GM23248 (cell line): Measurements from ENCODE around the gene MET. TPM values are rescaled to one million over a fixed set of nuclear protein-coding genes. Genes with fewer than 3 reads are reported as not detected.
"Not testable (repeated sequence)": the region's sequence is repeated elsewhere in the genome, so short reads cannot be mapped to it uniquely, and the experiment has no call there.

Source experiments
- DNase-seq: peaks from one replicate; pipeline ENCODE4 v3.0.0-alpha.2; 2015
- H2AFZ ChIP-seq: fragments of 200-600 bp; sonication (generic); 2 replicates; pipeline ENCODE4 v1.6.1; 2016; ENCODE audit warnings: antibody characterized with exemption
- H3F3A ChIP-seq: fragments of 200-600 bp; sonication (generic); 2 replicates; pipeline ENCODE4 v1.6.1; 2016; ENCODE audit warnings: mild to moderate bottlenecking, antibody characterized with exemption, mixed run types; ENCODE audit not compliant: insufficient read depth
- H3K27ac ChIP-seq: fragments of 200-600 bp; sonication (generic); 2 replicates; pipeline ENCODE4 v1.5.1; 2016; ENCODE audit warnings: mild to moderate bottlenecking
- H3K27me3 ChIP-seq: fragments of 200-600 bp; sonication (generic); replicated peaks from 2 replicates; pipeline ENCODE4 v1.6.1; 2016; ENCODE audit warnings: mild to moderate bottlenecking; ENCODE audit not compliant: insufficient read depth
- H3K36me3 ChIP-seq: fragments of 200-600 bp; sonication (generic); 2 replicates; pipeline ENCODE4 v1.6.1; 2016; ENCODE audit warnings: low read depth, mild to moderate bottlenecking
- H3K4me1 ChIP-seq: fragments of 200-600 bp; sonication (generic); 2 replicates; pipeline ENCODE4 v1.6.1; 2016; ENCODE audit warnings: mild to moderate bottlenecking; ENCODE audit not compliant: insufficient read depth
- H3K4me2 ChIP-seq: fragments of 200-600 bp; sonication (generic); one replicate; pipeline ENCODE4 v1.6.1; 2016; ENCODE audit warnings: mild to moderate bottlenecking; ENCODE audit not compliant: unreplicated experiment
- H3K4me3 ChIP-seq: fragments of 200-600 bp; sonication (generic); 2 replicates; pipeline ENCODE4 v1.5.1; 2016; ENCODE audit warnings: mild to moderate bottlenecking
- H3K79me2 ChIP-seq: fragments of 200-600 bp; sonication (generic); 2 replicates; pipeline ENCODE4 v1.6.1; 2016; ENCODE audit warnings: mild to moderate bottlenecking; ENCODE audit not compliant: insufficient read depth
- H3K9ac ChIP-seq: fragments of 200-600 bp; sonication (generic); 2 replicates; pipeline ENCODE4 v1.6.1; 2016; ENCODE audit warnings: mild to moderate bottlenecking
- H3K9me2 ChIP-seq: fragments of 200-600 bp; sonication (generic); 2 replicates; pipeline ENCODE4 v1.6.1; 2016; ENCODE audit warnings: mixed run types, mild to moderate bottlenecking, moderate library complexity; ENCODE audit not compliant: insufficient read depth
- H3K9me3 ChIP-seq: fragments of 200-600 bp; sonication (generic); one replicate; pipeline ENCODE4 v1.6.1; 2017; ENCODE audit warnings: low read depth
- H4K20me1 ChIP-seq: fragments of 200-600 bp; sonication (generic); 2 replicates; pipeline ENCODE4 v1.6.0; 2016; ENCODE audit not compliant: insufficient read depth
- EZH2 ChIP-seq: fragments of 200-600 bp; sonication (generic); IDR thresholded peaks from 2 replicates; pipeline ENCODE4 v1.6.1; 2018; ENCODE audit warnings: antibody characterized with exemption, mild to moderate bottlenecking; ENCODE audit not compliant: insufficient read depth, poor library complexity, severe bottlenecking
- EZH2phosphoT487 ChIP-seq: fragments of 200-600 bp; sonication (generic); IDR thresholded peaks from 2 replicates; pipeline ENCODE4 v1.6.1; 2018; ENCODE audit warnings: antibody characterized with exemption, moderate library complexity, mild to moderate bottlenecking, low read depth; ENCODE audit not compliant: insufficient read depth
- WGBS, 2 experiments: methylation state at CpG; one replicate each; pipeline ENCODE4 v1.1.6; 2015 to 2017; ENCODE audit warnings: low lambda C conversion rate in 2 of 2, low coverage in 1 of 2; ENCODE audit errors: missing lambda C conversion rate in 2 of 2; 5-methylcytosine and 5-hydroxymethylcytosine counted together
- in situ Hi-C: fragments of 300-500 bp; cut with MboI; formaldehyde crosslinking; loops from 2 replicates; pipeline ENCODE4 v1.15.0; 2020
- polyA plus RNA-seq: library from polyadenylated mRNA; unstranded; fragments of >200 nt; fragmentation: Nextera tagmentation; extraction: Ambion mirVana; gene quantifications from 2 replicates; pipeline ENCODE4 v1.2.1, GENCODE V29; 2016
- total RNA-seq: library from RNA; depleted of rRNA; stranded (reverse); fragments of >200 nt; shearing (Covaris generic); gene quantifications from 2 replicates; pipeline ENCODE4 v1.2.3, GENCODE V29; 2014

Gene MET
- total and polyA plus RNA-seq, 2 experiments from 2014 or later: 25.3 to 62.3 TPM

DNA sequence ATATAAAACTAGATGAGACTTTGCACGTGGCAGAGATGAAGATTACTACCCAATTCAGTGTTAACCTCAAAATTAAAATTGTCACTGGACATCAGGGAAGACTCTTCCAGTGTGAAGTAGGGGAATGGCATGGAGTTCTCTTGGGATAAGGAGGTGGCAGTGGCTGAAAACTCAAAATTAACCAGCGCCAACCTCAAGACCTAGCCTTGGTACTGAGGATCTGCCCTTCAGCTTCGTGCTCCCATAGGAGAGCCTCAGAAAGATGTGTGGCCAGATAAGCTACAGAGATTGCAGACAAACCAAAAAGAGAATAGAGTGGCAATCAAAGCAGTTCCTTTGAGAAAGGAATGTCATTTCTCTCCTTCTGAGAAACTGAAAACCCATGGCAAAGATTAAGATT lies 143.0 kb downstream of the MET start:
- Histone ChIP-seq H2AFZ (no peak overlapping the region), H3K4me2 (no peak overlapping the region), H3K9me2 (no peaks in the 10 kb centered on the region), H3K27me3 (no peaks in the 10 kb centered on the region), H3K36me3 (no peaks in the 10 kb centered on the region), H3K79me2 (no peaks in the 10 kb centered on the region), H4K20me1 (no peaks in the 10 kb centered on the region), H3K9me3 (no peaks in the 10 kb centered on the region), H3K4me3 (no peak overlapping the region), H3K4me1 (peaks cover 20% of the 10 kb centered on the region), H3K9ac (no peak overlapping the region), H3K27ac (no peak overlapping the region), H3F3A (peaks cover 12% of the 10 kb centered on the region; the same call in 1 of the 2 replicates)
- in situ Hi-C loops: loop anchor here (10.0 kb wide), 2 partner anchors 560 to 640 kb away; no protein-coding TSS in a partner anchor
- TF ChIP-seq EZH2phosphoT487 (no peak), EZH2 (no peak)
- no peak for DNase-seq
- WGBS, 2 experiments: 69 to 71% methylated on average over 3 of the region's 3 CpGs

DNA sequence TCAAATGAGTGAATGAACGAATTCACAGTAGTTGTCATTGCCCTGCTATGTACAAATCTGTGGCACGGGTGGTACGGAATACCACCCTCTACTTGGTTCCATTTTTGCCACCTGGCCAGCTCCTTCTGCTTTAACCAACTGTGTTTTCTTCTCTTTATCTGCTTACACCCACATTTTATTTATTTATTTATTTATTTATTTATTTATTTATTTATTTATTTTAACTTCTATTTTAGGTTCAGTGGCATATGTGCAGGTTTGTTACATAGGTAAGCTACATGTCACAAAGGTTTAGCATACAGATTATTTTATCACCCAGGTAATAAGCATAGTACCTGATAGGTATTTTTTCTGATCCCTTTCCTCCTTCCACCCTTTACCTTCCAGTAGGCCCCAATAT lies 148.2 kb downstream of the MET start:
- 84 to 87% methylated on average over 3 of the region's 3 CpGs for WGBS, 2 experiments

DNA sequence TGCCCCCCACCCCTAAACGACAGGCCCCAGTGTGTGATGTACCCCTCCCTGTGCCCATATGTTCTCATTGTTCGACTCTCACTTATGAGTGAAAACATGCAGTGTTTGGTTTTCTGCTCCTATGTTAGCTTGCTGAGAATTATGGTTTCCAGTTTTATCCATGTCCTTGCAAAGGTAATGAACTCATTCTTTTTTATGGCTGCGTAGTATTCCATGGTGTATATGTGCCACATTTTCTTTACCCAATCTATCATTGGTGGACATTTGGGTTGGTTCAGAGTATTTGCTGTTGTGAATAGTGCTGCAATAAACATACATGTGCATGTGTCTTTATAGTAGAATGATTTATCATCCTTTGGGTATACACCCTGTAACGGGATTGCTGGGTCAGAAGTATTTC lies 149.7 kb downstream of the MET start:
- H3K9me2 ChIP-seq, H3K27me3 ChIP-seq, H3K4me3 ChIP-seq, H3K9ac ChIP-seq, H3K9me3 ChIP-seq, DNase-seq, H3F3A ChIP-seq, H3K36me3 ChIP-seq, H3K79me2 ChIP-seq, in situ Hi-C loops, H3K4me2 ChIP-seq, H3K27ac ChIP-seq, H4K20me1 ChIP-seq, H3K4me1 ChIP-seq, H2AFZ ChIP-seq: not testable (repeated sequence)
- WGBS, 2 experiments: 80 to 81% methylated on average over 4 of the region's 4 CpGs

More for the DNA sequence above, 148.2 kb downstream of the MET start:
- in situ Hi-C loops: no loop called here
- H2AFZ ChIP-seq: no peak overlapping the region
- no peaks in the 10 kb centered on the region for H3K4me1 ChIP-seq
- H3K79me2 ChIP-seq: no peaks in the 10 kb centered on the region
- no peaks in the 10 kb centered on the region for H3K9me2 ChIP-seq
- no peak overlapping the region for H3K4me3 ChIP-seq
- H3K4me2 ChIP-seq: no peak overlapping the region
- no peak overlapping the region for H3K9ac ChIP-seq
- peaks cover 8% of the 10 kb centered on the region; the same call in 1 of the 2 replicates for H3F3A ChIP-seq
- H4K20me1 ChIP-seq: no peaks in the 10 kb centered on the region
- H3K36me3 ChIP-seq: no peaks in the 10 kb centered on the region
- DNase-seq: no peak
- TF ChIP-seq EZH2phosphoT487: no peak
- no peak for TF ChIP-seq EZH2
- H3K27ac ChIP-seq: no peak overlapping the region
- no peaks in the 10 kb centered on the region for H3K9me3 ChIP-seq
- H3K27me3 ChIP-seq: no peaks in the 10 kb centered on the region

DNA sequence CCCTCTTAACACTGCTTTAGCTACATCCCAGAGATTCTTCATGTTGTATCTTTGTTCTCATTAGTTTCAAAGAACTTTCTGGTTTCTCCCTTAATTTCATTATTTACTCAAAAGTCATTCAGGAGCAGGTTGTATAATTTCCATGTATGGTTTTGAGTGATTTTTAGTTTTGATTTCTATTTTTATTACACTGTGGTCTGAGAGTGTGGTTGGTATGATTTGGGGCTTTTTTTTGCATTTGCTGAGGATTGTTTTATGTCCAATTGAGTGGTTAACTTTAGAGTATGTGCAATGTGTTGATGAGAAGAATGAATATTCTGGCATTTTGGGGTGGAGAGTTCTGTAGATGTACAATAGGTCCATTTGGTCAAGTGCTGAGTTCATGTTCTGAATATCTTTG lies 152.5 kb downstream of the MET start:
- no peak overlapping the region for H3K4me2 ChIP-seq
- TF ChIP-seq EZH2 (no peak), EZH2phosphoT487 (no peak)
- no peaks in the 10 kb centered on the region for H4K20me1 ChIP-seq
- no peaks in the 10 kb centered on the region for H3F3A ChIP-seq
- no peak overlapping the region for H3K27ac ChIP-seq
- H3K4me3 ChIP-seq: no peak overlapping the region
- H3K9me2 ChIP-seq: no peaks in the 10 kb centered on the region
- DNase-seq: no peak
- H3K27me3 ChIP-seq: no peaks in the 10 kb centered on the region
- no peaks in the 10 kb centered on the region for H3K36me3 ChIP-seq
- no peaks in the 10 kb centered on the region for H3K79me2 ChIP-seq
- in situ Hi-C loops: no loop called here
- H3K9ac ChIP-seq: no peak overlapping the region
- no peak overlapping the region for H2AFZ ChIP-seq
- H3K9me3 ChIP-seq: no peaks in the 10 kb centered on the region
- no peaks in the 10 kb centered on the region for H3K4me1 ChIP-seq

DNA sequence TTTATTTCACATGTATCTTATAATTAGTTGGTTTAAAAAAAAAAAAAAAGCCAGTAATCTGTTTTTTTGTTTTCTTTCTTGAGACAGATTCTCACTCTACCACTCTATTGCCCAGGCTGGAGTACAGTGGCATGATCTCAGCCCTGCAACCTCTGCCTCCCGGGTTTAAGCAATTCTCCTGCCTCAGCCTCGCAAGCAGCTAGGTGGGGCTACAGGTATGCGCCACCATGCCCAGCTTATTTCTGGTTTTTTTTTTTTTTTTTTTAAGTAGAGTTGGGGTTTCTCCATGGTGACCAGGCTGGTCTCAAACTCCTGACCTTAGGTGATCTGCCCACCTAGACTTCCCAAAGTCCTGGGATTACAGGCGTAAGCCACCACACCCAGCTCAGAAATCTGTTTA lies 156.3 kb downstream of the MET start:
- Histone ChIP-seq H3K36me3 (no peaks in the 10 kb centered on the region), H3K9me2 (no peaks in the 10 kb centered on the region), H3K4me2 (no peak overlapping the region), H3K27ac (no peak overlapping the region), H3K4me1 (no peaks in the 10 kb centered on the region), H3F3A (no peaks in the 10 kb centered on the region), H2AFZ (no peak overlapping the region), H3K4me3 (no peak overlapping the region), H3K9ac (no peak overlapping the region), H3K9me3 (no peaks in the 10 kb centered on the region), H4K20me1 (no peaks in the 10 kb centered on the region), H3K79me2 (no peaks in the 10 kb centered on the region), H3K27me3 (no peaks in the 10 kb centered on the region)
- no peak for TF ChIP-seq EZH2
- WGBS, 2 experiments: 82 to 83% methylated on average over 4 of the region's 4 CpGs
- in situ Hi-C loops: no loop called here
- DNase-seq: no peak
